RWPE1 (cell line): ENCODE data around the gene PML.

Experiments used
- CTCF ChIA-PET: fragments of 350-600 bp; sonication (Branson Sonifier 250); formaldehyde crosslinking; extraction: SDS; loops from one replicate; lab custom pipeline; 2021; lab: Yijun Ruan, JAX
- POLR2A ChIA-PET: fragments of 400-600 bp; formaldehyde crosslinking; extraction: SDS; loops from one replicate; lab custom pipeline; 2020; ENCODE audit warnings: antibody characterized with exemption; ENCODE audit not compliant: low non-redundant PET; lab: Yijun Ruan, JAX
- DNase-seq: peaks from one replicate; pipeline ENCODE4 v3.0.0; 2012; ENCODE audit warnings: low spot score
- H3K27ac ChIP-seq: fragments of 450-650 bp; 2 replicates; pipeline ENCODE4 v1.5.1; 2017
- TF ChIP-seq, protein P1 (sequence below): fragments of 450-650 bp; conservative IDR thresholded peaks from 2 replicates; pipeline ENCODE4 v1.5.1; 2017; ENCODE audit warnings: low read depth, mild to moderate bottlenecking

The PML gene

DNA sequence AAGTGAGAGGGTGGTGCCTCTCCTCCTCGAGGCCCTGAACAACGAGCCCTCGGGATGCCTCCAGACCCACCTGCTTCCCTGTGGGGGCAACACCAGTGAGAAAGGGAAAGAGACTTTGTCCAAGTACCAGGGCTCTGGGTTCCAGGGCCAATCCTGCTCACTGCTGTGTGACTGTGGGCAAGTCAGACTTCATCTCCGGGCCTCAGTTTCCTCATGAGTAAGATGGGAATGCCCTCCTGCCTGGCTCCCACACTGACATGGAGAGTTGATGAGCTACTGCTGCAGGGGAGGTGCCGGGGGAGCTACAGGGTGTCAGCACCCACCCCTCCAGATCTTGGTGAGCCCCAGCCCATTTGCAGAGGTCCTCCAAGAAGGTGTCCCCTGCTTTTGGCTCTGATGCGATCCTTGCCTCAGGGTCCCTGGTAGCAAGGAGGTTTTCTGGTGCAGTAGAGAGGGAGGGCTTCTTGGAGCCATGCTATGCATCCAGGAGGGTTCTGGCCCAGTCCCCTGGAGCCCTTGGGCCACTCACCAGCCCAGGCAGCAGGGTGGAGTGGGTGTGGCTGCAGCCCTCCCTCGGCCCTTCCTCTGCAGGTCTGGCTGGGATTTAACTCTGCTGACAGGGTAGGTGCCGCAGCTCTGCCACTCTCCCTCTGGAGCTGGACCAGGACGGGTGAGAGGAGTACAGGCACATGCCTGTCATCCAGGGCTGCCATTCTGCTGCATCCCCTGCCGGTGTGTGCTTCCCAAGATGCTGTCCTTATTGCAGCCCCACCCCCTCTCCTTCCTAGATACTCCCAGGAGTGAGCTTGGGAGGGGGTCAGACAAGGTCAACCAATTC is 41.4 kb upstream of the PML start:
- ChIA-PET CTCF (interaction anchor here (2.3 kb wide), 1 partner anchor 20 kb away, joined by 6 read pairs; no protein-coding TSS in a partner anchor), POLR2A (no interaction called here)
- DNase-seq: no peak
- TF ChIP-seq, protein P1, sequence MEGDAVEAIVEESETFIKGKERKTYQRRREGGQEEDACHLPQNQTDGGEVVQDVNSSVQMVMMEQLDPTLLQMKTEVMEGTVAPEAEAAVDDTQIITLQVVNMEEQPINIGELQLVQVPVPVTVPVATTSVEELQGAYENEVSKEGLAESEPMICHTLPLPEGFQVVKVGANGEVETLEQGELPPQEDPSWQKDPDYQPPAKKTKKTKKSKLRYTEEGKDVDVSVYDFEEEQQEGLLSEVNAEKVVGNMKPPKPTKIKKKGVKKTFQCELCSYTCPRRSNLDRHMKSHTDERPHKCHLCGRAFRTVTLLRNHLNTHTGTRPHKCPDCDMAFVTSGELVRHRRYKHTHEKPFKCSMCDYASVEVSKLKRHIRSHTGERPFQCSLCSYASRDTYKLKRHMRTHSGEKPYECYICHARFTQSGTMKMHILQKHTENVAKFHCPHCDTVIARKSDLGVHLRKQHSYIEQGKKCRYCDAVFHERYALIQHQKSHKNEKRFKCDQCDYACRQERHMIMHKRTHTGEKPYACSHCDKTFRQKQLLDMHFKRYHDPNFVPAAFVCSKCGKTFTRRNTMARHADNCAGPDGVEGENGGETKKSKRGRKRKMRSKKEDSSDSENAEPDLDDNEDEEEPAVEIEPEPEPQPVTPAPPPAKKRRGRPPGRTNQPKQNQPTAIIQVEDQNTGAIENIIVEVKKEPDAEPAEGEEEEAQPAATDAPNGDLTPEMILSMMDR: no peak
- H3K27ac ChIP-seq: no peak overlapping the region

DNA sequence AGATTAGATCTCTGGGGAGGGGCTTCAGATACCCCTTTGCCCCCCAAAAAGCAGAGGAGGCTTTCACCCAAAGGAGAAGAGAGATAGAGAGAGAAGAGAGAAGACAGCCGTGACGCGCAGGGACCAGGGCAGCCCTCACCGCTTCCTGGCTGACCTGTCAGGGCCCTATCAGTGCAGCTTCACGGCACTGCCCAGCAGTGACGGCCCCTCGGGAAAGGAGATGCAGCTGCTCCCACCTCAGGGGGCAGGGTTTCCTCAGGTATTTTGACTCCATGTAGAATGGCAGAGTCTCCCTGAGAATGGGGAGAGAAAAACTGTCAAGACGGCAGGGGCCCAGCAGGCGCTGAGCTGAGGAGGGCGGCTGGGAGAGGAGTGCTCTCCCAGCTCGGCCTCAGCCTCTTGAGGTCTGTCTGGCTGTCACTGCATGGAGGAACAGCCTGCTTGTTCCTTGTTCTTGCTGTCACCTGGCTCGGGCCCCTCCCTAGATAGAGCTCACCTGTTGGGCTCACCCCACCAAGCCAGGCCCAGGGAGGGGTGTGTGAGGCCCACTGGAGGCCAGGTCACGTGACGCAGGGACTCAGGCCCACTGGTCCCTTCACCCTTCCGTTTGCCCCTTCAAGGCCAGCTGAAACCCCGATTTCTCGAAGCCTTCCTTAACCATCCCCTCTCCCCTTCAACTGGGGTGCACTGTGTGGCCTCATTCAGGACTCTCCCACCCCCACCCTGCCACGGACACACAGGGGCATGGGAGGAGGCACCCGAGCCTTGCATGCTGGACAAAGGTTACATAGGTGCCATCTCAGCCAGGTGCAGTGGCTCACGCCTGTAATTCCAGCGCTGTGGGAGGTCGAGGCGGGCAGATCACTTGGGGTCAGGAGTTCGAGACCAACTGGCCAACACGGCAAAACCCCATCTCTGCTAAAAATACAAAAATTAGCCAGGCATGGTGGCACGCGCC is 40.0 kb upstream of the PML start:
- CTCF ChIA-PET: interaction anchor here (0.6 to 0.7 kb wide), 2 partner anchors 10 to 80 kb away, joined by 3 to 4 read pairs; no protein-coding TSS in a partner anchor

DNA sequence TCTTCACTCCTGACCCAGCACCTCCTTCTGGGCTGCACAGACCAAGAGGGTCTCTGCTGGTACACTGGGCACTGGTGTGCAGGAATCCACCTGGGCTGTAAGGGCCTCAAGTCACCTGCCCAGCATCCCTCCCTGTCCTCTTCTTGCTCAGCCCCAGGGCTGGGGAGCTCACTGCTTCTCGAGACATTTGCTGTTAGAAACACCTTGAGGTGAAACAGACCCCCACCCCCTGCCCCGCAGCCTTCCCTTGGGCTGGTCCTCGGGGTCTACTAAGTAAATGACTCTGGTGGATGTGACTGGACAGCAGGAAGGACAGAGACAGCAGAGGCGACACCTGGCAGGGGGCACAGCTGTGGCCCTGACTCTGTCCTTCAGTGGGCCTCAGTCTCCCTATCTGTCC is 39.2 kb upstream of the PML start:
- no peak for DNase-seq
- TF ChIP-seq, protein P1: no peak
- POLR2A ChIA-PET: interaction anchor here (0.7 kb wide), 1 partner anchor 386 kb away, joined by 7 read pairs; no protein-coding TSS in a partner anchor
- peak overlapping the region; percentile 77; the same call in 1 of the 2 replicates for H3K27ac ChIP-seq
- CTCF ChIA-PET: no interaction called here

More for the DNA sequence above, 40.0 kb upstream of the PML start:
- TF ChIP-seq, protein P1: no peak
- DNase-seq: no peak
- POLR2A ChIA-PET: interaction anchor here (0.7 kb wide), 1 partner anchor 386 kb away, joined by 7 read pairs; no protein-coding TSS in a partner anchor
- H3K27ac ChIP-seq: no peak overlapping the region

DNA sequence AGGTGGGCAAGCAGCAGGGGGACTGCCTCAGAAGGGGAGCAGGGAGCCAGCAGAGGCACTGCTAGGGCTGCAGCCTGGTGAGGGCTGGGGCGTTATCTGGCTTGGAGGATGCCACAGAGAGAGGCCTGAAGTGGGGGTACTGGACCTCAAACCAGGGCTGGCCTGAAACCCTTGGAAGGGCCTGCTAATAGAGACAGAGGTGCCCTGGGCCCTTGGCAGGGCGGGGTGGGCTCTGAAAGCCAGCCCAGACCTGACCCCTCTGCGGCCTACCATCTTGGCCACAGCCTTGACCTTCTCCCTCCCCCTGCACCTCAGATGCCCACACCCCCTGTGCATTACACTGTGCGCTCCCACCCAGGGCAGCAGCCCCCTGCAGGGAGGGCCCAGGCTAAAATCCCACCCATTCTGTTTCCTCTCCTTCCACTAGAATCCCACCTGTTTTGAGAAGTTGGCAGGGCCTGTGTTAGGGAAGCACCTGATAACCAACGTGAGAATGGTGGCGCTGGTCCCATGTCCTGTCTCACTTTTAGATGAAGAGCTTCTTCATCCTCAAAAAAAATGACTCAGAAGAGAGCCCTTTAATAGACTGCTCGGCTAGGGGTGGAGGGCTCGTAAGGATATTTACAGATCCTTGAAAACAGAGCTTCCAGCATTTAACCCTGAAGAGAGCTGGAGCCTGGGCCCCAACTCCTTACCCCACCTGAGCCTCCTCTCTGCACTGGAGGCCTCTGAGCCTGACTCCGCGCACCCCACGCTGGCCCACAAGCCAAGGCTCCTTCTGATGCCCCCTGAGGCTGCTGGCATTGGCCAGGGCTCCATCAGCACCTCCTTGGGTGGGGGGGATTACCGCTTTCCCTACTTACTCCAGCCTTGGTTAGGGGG is 38.4 kb upstream of the PML start:
- TF ChIP-seq, protein P1: no peak
- DNase-seq: no peak
- H3K27ac ChIP-seq: peak overlapping the region; percentile 77
- ChIA-PET POLR2A (no interaction called here), CTCF (interaction anchor here (0.6 kb wide), 1 partner anchor 292 kb away, joined by 6 read pairs; no protein-coding TSS in a partner anchor)

DNA sequence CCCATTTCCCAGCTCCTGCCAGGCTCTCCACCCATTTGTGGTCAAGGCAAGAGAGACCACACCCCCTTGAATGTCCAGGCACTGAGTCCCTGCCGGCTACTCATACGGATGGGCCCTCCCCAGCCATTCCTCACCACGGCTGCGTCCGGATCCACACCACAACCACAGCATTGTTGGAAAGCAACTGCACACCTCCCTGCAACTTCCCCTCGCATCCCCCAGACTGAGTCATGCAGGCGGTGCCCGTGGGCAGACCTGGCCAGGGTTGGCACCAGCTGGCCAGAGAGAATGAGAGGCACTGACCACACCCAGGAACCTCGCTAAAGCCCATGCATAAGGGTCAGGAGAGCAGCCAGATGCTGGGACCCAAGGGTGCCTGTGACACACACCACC is 37.8 kb upstream of the PML start:
- peak overlapping the region; percentile 77 for H3K27ac ChIP-seq
- TF ChIP-seq, protein P1: no peak
- POLR2A ChIA-PET: no interaction called here
- CTCF ChIA-PET: interaction anchor here (0.6 kb wide), 1 partner anchor 292 kb away, joined by 6 read pairs; no protein-coding TSS in a partner anchor
- peak; percentile 91 for DNase-seq
